ENCODE measurements around the gene PAF1.
A peak's percentile ranks its signal among the peaks of the same experiment; 100 is the strongest.

Gene PAF1

GRCh38 chr19:39390751-39391437 lies at the start of gene PAF1, which contains the start of gene MED29:
Gene PAF1 (minus strand): TSS chr19:39391106. CDS start chr19:39390864, 242 bp downstream.
Gene MED29 (plus strand): TSS chr19:39391378. CDS start chr19:39391423, 45 bp downstream.
- DNase-seq (ENCODE audit: low read depth, low spot score), result peak; percentile 100
- H3K4me3 ChIP-seq (ENCODE audit: low read depth, low read length), result peak within 1 kb of the TSS; percentile 98
- no peak for TF ChIP-seq CTCF (IDR thresholded peaks at IDR 0.05; ENCODE audit: low read depth, low read length)
- in situ Hi-C loops (cut with HindIII; ENCODE audit: low sequenced_read_pairs), result no loop called here

GRCh38 chr19:39438270-39438934 lies 47.5 kb upstream of the PAF1 start:
- in situ Hi-C loops (cut with HindIII; ENCODE audit: low sequenced_read_pairs), result no loop called here
- no peak for TF ChIP-seq CTCF (IDR thresholded peaks at IDR 0.05; ENCODE audit: low read depth, low read length)
- H3K4me3 ChIP-seq (ENCODE audit: low read depth, low read length), result no peak overlapping the region
- no peak for DNase-seq (ENCODE audit: low read depth, low spot score)

- H3K4me3 ChIP-seq (ENCODE audit: low read depth, low read length), result peak overlapping the region; percentile 99
- no peak for DNase-seq (ENCODE audit: low read depth, low spot score)
- in situ Hi-C loops (cut with HindIII; ENCODE audit: low sequenced_read_pairs), result no loop called here
- TF ChIP-seq CTCF (IDR thresholded peaks at IDR 0.05; ENCODE audit: low read depth, low read length), result no peak
These were observed 45.4 kb upstream of the PAF1 start for GRCh38 chr19:39436350-39436716.

GRCh38 chr19:39435499-39436349 lies 44.8 kb upstream of the PAF1 start, which contains the start of gene RPS16:
Gene RPS16 (minus strand): TSS chr19:39435949. CDS start chr19:39435895, 54 bp downstream.
- peak; percentile 98 for DNase-seq (ENCODE audit: low read depth, low spot score)
- peak within 1 kb of the TSS; percentile 99 for H3K4me3 ChIP-seq (ENCODE audit: low read depth, low read length)
- no peak for TF ChIP-seq CTCF (IDR thresholded peaks at IDR 0.05; ENCODE audit: low read depth, low read length)
- in situ Hi-C loops (cut with HindIII; ENCODE audit: low sequenced_read_pairs), result no loop called here

GRCh38 chr19:39434123-39435076 lies 43.5 kb upstream of the PAF1 start:
- no peak for TF ChIP-seq CTCF (IDR thresholded peaks at IDR 0.05; ENCODE audit: low read depth, low read length)
- DNase-seq (ENCODE audit: low read depth, low spot score), result no peak
- in situ Hi-C loops (cut with HindIII; ENCODE audit: low sequenced_read_pairs), result no loop called here
- H3K4me3 ChIP-seq (ENCODE audit: low read depth, low read length), result peak overlapping the region; percentile 99
